GM19463 (cell line): Measurements from ENCODE around the gene C19orf81.

Experiments used
- ATAC-seq: cut with Tn5 transposase; IDR thresholded peaks from one replicate; pipeline ENCODE4 v1.9.1; 2021; ENCODE audit warnings: mild to moderate bottlenecking, moderate library complexity; ENCODE audit not compliant: unreplicated experiment

Gene C19orf81

GRCh38 chr19:50658441-50659317 is 9.4 kb downstream of the C19orf81 start:
- ATAC-seq = no peak

- ATAC-seq = no peak
These were observed 10.3 kb downstream of the C19orf81 start for GRCh38 chr19:50659318-50660087.

DNA sequence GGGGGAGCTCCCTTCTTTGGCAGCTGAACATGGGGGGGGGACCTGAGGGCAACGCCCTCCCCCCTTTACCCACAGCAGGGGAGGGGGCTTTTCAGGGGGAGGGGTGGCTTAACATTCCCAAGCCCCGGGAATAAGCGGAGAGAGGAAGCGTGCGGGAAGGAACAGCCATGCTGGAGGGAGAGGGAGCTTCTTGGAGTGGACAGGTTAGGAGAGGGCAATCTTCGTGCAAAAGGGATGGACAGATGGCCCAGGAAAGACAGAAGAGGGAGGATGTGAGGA is 10.8 kb downstream of the C19orf81 start:
- ATAC-seq = no peak

DNA sequence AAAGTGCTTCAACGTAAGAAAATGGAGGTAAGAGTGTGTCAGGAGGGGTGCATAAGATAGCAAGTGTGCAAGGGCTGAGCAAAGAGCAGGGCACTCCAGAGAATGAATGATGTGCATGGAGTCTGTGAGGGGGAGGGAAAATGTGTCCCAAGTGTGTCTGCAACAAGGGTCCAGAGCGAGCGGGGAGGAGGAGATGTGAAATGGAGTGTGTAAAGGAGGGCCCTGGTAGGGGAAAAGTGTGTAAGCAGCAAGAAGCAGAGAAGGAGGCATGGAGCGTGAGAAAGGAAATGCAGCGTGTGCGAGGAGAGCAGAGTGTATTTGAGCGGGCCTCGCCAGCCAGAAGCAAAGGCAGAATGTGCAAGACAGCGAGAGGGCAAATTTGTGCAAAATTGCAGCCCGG is 11.8 kb downstream of the C19orf81 start:
- ATAC-seq = no peak

- ATAC-seq = no peak
These were observed 12.8 kb downstream of the C19orf81 start for GRCh38 chr19:50661766-50662650.

GRCh38 chr19:50662651-50663481 is 13.6 kb downstream of the C19orf81 start:
- no peak for ATAC-seq

GRCh38 chr19:50663482-50663790 is 14.2 kb downstream of the C19orf81 start:
- ATAC-seq = no peak

DNA sequence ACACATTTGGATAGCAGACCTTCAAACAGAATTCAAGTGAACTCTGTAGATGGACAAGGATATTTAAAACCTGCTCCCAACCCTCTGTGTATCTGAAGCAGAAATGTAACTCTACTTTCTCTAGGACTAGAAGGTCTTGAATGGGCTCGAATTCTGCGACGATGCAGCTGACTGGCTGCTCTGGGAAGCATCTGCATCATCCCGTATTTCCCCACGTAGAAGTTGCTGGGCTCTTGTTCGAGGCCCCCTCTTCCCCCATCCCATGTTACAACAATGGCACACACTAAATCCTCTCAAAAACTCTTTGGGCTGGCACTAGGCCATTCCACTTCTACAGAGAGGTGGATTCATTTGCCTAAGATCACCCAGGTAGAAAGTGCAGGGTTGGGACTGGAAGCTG is 15.0 kb downstream of the C19orf81 start:
- no peak for ATAC-seq

- ATAC-seq = no peak
These were observed 17.3 kb downstream of the C19orf81 start for GRCh38 chr19:50666346-50667176.

GRCh38 chr19:50667177-50667758 is 18.0 kb downstream of the C19orf81 start:
- no peak for ATAC-seq

DNA sequence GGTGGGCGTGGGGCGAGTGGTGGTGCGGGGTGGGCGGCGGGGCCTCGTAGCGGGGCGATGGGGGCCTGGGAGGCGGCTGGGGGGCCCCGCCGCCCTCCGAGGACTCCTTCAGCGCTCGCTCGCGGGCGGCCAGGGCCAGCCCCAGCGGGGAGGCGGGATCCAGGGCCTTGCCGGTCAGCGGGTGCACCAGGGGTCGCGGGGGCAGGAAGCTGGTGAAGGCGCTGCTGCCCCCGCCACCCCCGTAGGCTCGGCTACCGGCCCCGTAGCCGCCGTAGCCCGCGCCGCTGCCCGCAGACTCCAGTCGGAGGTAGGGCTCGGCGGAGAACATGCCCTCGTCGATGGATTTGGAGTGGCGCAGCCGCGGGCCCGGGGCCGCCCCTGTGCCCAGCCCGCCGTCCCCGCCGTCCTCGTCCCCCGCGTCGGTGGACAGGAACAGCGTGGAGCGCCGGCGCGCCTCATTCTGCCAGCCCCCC is 18.6 kb downstream of the C19orf81 start:
- ATAC-seq = no peak

DNA sequence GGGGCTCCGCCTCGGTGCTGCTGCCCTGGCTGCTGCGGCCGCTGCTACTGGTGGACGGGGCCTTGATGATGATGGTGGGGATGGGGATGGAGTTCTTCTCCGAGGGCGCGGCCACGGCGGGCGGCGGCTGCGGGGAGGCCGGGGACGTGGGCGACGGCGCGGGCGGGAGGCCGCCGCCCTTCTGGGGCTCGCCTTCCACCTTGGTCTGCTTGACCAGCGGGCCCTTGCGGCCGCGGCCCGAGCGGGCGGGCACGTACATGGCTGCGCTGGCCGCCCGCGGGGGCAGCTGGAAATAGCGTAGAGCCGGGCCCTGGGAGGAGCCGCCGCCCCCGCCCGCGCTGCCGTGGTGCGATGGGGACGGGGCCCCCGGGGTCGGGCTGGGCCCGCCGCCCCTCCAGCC is 19.2 kb downstream of the C19orf81 start:
- ATAC-seq = no peak

DNA sequence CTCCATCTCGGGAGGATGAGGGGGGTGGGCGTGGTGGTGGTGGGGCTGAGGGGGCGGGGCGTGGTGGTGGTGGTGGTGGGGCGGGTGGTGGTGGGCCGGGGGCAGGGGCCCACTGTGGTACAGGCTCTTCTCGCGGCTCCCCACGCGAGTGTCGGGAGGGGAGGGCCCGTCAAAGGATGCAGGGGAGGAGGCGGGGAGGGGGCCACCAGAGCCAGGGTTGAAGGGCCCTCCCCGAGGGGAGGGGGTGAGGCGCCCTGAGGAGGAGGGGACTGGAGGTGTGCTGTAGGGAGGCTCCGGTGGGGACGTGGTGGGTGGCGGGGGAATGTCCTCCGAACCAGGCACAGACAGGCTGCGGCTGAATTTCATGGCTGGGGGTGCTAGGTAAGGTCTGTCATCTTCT is 19.6 kb downstream of the C19orf81 start:
- no peak for ATAC-seq

DNA sequence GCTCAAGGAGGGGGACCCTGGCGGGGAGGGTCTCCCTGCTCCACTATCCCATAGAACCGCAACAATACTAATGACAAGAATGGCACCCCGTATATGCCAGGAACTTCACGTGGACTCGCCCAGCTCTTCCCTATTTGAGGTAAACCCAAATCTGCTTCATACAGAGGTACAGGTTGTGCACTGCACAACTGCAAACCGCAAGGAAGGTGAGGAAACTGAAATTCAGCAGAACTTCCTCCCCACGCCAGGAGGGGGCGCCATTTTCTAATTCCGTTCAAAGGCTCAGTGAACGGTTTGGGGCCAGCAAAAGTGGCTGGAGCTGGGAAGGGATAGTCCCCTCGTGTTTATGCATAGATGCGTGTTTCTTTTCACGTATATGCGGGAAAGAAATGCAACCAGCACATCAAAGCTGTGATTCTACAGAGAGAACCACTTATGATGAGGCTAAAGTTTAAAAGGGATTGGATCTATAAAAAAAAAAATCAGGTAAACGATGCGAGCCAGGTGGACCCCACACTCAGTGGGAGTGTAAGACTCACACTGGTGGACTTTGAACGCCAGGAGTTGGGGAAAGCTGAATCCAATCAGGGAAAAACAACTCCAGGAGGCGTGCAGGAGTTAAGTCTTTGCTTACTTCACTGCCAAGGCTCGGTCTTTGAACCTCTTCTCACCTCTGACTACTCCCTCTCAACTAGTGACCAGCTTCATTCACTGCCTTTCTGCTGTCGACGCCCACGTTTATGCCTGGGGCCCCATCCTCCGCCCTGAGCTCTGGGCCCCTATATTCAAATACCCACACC is 20.3 kb downstream of the C19orf81 start:
- no peak for ATAC-seq

- no peak for ATAC-seq
These were observed 20.8 kb downstream of the C19orf81 start for GRCh38 chr19:50670102-50670380.

DNA sequence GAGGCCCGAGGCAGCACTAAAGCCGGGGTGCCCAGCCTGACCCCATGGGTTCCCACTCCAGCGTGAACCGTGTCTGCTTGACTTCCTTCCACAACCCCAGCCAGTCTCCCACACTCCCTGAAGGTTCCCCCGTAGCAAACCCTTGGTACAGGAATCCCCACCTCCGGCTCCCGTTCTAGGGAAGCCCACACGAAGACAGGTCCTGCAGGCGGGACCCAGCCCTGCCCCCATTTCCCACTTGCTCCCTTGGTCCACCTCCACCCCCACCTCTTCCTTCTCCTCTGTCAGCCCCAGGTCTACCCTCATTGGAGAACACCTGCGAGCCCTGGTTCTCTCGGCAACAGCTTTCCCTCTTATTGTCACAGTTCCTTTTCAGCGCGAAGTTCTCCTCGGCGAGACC is 23.9 kb downstream of the C19orf81 start:
- no peak for ATAC-seq

DNA sequence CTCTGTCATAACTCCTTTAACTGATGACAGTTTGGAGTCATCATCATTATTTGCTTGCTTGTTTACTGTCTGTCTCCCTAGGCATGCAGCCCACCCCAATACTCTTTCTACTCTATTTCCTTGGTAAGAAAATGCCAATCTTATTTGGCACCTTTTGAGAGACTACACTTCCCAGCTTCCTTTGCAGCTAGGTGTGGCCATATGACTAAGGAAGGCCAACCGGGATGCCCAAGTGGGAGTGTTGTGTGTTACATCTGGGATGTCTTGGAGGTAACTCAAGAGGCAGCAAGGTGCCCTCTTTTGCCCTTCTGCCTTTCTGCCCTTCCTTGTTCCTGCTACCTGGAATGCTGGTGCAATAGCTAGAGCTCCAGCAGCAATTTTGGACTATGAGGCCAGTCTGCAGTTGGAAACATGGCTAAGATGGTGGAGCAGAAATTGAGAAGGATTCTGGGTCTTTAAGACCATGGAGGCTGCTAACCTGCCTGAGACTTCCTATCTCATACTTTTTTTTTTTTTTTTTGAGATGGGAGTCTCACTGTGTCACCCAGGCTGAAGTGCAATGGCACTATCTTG is 27.5 kb downstream of the C19orf81 start:
- no peak for ATAC-seq

DNA sequence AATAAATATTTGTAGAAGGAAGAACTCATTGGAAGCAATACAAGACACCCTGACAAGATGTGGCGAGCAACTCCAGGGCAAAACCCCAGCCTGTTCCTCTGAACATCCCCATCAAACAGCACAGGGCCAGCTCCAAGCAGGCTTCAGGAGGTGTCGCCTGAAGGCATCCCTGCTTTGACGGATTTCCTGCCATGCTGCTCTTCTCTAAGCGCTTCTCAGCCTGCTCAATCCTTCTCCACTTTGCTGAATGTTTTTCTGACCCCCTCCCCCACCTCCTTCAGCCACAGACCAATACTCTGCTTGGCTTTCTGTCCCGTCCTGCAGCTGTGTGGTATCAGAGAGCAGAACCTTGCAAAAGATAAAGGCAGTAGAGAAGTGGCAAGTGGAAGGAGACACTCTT is 28.4 kb downstream of the C19orf81 start:
- ATAC-seq = no peak
